Measurements from ENCODE around the gene DHRS7.
A peak's percentile ranks its signal among the peaks of the same experiment; 100 is the strongest.

Gene DHRS7

GRCh38 chr14:60164712-60165546, at the start of gene DHRS7:
DHRS7 (minus strand) TSS chr14:60165398; CDS start chr14:60165309, 89 bp downstream.
- peak; percentile 91 for DNase-seq

GRCh38 chr14:60214415-60215126, 49.4 kb upstream of the DHRS7 start:
- DNase-seq: no peak

- no peak for DNase-seq
These were observed 48.8 kb upstream of the DHRS7 start for GRCh38 chr14:60214003-60214402.

GRCh38 chr14:60212503-60213371, 47.5 kb upstream of the DHRS7 start:
- no peak for DNase-seq

DNA sequence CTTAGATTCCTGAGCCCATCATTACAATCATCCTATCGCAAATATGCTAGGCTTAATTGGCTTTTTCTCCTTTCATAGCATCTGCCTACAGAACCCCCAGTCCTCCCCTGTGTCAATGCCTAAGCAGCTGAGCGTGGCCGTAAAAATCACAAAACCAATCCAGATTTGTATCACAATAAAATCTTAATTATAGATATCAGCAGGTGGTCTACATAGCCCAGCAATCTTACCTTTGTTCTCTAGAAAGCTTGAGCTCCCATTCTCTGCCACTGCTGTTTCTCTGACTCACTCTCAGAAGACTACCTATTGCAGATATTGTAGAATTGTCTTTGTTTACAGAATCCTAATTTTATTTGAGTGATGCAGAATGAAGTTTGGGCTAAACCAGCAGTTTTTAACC, 46.0 kb upstream of the DHRS7 start:
- DNase-seq: no peak

- DNase-seq: no peak
These were observed 45.5 kb upstream of the DHRS7 start for GRCh38 chr14:60210703-60211102.

DNA sequence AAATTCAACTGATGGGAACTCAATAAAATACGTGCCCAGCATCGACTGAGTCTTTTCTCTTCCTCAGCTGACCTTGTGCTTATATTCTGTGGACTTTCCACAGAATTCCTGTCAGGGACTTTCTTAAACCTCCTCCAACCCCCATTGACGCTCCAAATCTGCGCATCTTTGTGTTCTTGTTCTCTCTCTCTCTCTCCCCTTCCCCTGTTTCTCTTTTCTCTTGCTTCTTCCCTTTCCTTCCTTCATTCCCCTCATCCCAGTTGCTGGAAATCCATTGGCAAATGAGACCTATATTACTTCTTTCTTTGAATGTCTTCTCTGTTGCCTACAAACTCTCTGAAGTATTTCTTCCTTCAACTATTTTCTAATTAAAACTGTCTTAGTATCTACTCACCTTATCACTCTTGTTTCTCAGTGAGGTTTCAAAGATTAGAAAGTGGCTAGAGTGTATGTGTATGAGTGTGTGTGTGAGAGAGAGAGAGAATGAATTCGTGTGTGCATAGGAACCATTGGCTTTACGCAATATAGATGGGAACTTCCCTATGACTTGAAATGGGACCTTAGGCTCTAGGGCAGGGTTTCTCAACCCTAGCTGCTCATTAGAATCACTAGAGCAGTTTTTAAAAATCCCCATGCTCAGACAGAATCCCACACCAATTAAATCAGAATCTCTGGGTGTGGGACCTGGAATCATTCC, 41.8 kb upstream of the DHRS7 start:
- DNase-seq: no peak

DNA sequence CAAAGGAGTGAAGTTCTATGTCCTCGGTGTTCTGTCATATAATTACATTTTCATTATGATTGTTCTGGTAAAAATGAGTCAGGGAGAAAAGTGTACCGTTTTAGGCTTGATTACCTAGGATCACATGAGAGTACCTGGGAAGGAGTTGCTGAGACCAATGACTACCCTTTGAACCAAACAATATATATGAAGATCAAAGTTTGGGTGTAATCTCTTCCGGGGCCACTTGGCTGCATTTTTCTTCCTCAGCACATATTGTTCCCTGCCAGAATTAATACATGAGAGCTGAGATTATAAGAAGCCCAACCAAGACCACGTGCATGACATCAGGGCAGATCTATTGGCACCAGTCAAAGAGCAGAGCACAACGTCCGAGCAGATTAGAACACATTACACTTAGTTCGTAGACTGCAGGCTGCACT, 41.1 kb upstream of the DHRS7 start:
- DNase-seq: no peak

GRCh38 chr14:60204843-60205774, 39.9 kb upstream of the DHRS7 start:
- DNase-seq: no peak

GRCh38 chr14:60204104-60204842, 39.1 kb upstream of the DHRS7 start:
- DNase-seq: no peak

GRCh38 chr14:60199321-60199720, 34.1 kb upstream of the DHRS7 start:
- no peak for DNase-seq

DNA sequence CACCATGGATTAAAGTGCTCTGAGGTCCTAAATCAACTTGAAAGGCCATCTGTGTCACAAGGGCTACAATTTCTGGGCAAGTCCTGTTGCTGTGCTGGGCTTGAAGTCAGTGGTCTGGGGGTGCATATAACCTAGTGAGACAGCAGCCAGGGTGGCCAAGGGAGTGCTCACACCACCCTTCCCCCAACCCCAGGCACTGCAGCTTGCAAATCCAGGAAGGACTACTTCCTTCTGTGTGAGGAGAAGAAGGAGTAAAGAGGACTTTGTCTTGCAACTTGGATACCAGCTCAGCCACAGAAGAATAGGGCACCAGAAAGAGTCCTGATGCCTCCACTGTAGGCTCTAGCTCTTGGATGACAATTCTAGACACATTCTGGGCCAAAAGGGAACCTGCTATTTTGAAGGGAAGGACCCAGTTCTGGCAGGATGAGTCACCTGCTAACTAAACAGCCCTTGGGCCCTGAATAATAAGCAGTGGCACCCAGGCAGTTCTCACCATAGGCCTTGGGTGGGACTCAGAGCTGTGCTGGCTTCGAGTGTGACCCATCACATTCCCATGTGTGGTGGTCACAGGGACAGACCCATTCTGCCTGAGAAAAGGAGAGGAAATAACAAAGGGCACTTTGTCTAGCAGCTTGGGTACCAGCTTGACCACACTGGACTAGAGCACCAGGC, 32.6 kb upstream of the DHRS7 start:
- no peak for DNase-seq

DNA sequence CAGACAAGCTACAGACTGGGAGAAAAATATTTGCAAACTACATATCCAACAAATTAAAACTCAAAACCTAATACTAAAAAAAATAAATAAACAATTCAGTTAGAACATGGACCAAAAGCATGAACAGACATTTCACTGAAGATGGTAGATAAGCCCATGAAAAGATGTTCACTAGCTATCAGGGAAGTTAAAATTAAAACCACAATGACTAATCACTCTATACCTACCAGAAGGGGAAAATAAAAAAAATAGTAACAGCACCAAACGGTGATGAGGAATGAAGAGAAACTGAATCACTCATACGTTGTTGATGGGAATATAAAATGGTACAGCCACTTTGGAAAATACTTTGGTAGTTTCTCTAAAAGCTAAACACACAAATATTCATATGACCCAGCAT, 31.1 kb upstream of the DHRS7 start:
- DNase-seq: no peak

GRCh38 chr14:60195179-60195810, 30.1 kb upstream of the DHRS7 start:
- DNase-seq: no peak

DNA sequence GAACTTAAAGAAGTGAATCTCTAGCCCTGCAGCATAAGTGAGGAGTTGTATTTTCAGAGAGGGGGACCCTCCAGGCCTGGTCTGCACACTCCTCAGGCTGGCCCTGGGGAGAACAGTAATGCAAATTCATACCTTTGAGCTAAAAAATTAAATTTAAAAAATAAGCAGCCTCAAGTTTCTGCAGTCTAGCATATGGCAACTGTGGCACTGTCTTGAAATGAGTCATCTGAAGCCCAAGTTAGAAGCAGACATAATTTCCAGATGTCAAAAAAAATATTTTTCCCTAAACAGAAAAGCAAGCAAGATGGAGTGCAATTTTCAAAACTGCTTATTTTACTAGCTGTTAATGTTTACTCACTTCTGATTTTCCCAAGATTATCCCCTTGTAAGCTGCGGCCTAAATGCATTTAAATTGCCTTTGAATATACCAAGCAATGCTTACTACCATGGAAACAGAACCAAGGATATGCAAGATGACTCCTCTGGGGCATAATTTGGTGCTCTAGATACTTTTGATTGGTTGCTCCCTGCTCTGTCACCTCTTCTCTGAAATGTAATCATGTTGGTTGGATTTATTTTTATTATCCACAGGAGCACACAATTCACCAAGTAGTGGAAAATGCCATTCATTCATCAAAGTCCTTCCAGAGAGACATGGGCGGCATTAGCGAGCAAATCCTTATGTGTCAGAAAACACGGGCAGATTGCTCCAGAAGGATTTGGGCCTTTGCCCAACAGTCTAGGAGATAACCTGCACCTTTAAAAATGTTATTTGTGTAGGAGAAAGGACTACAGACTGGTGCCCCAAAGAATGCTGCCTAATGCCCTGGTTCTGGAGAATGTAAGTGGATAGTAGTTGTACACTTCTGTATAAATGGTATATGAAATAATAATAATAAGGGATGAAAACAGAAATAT, 25.0 kb upstream of the DHRS7 start:
- no peak for DNase-seq

DNA sequence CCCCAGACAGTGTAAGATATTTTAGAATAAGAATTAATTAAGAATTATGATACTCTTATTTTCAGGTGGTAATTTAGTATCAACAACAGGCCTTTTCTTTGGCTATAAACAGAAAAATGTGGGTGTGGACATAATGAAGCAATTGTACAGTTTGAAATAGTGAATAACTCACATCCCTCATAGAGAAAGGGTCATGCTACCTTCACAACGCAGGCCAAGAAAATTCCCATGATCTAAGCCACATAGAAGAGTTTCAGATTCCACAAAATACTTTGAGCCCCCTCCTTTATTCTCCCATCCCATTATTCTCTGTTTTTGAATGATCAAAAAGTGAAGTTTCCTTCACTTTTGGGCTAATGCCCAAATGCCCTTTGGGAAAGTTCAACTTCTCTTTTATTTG, 23.5 kb upstream of the DHRS7 start:
- DNase-seq: no peak

- no peak for DNase-seq
These were observed 22.9 kb upstream of the DHRS7 start for GRCh38 chr14:60188115-60188514.

- no peak for DNase-seq
These were observed 19.8 kb upstream of the DHRS7 start for GRCh38 chr14:60184905-60185555.
